Islet precursor cell (in vitro differentiated cells): ENCODE data around the gene TAF13.

Source experiments
- DNase-seq: peaks from one replicate; pipeline ENCODE4 v3.0.0-alpha.2; 2018

Gene TAF13

GRCh38 chr1:109075531-109076490 is at the start of gene TAF13:
TSS of gene TAF13 (minus strand) at chr1:109076003. CDS start at chr1:109075947, 56 bp downstream.
- DNase-seq = peak; percentile 98

GRCh38 chr1:109120356-109120755 is 44.6 kb upstream of the TAF13 start:
- no peak for DNase-seq

GRCh38 chr1:109118089-109118488 is 42.3 kb upstream of the TAF13 start:
- DNase-seq = no peak

- DNase-seq = no peak
These were observed 40.5 kb upstream of the TAF13 start for GRCh38 chr1:109116286-109116685.

- DNase-seq = no peak
These were observed 39.9 kb upstream of the TAF13 start for GRCh38 chr1:109115685-109116084.

GRCh38 chr1:109114342-109114674 is 38.5 kb upstream of the TAF13 start:
- DNase-seq = no peak

- peak; percentile 84 for DNase-seq
These were observed 38.0 kb upstream of the TAF13 start, which contains the start of gene ELAPOR1 for GRCh38 chr1:109113590-109114341. TSS of gene ELAPOR1 (plus strand) at chr1:109114115. CDS start at chr1:109114184, 69 bp downstream.

GRCh38 chr1:109112652-109113285 is 37.0 kb upstream of the TAF13 start:
- DNase-seq = peak; percentile 98

GRCh38 chr1:109112056-109112651 is 36.4 kb upstream of the TAF13 start:
- DNase-seq = no peak

- no peak for DNase-seq
These were observed 35.7 kb upstream of the TAF13 start for GRCh38 chr1:109111386-109112055.

- no peak for DNase-seq
These were observed 34.1 kb upstream of the TAF13 start for GRCh38 chr1:109109906-109110305.

- DNase-seq = no peak
These were observed 32.0 kb upstream of the TAF13 start for GRCh38 chr1:109107785-109108184.

- no peak for DNase-seq
These were observed 30.1 kb upstream of the TAF13 start for GRCh38 chr1:109105881-109106280.

GRCh38 chr1:109104364-109105151 is 28.8 kb upstream of the TAF13 start:
- no peak for DNase-seq

GRCh38 chr1:109099938-109100773 is 24.4 kb upstream of the TAF13 start:
- DNase-seq = peak; percentile 98

GRCh38 chr1:109096120-109096519 is 20.3 kb upstream of the TAF13 start:
- DNase-seq = no peak

- no peak for DNase-seq
These were observed 19.8 kb upstream of the TAF13 start for GRCh38 chr1:109095631-109096030.

- no peak for DNase-seq
These were observed 19.1 kb upstream of the TAF13 start for GRCh38 chr1:109094871-109095270.

- no peak for DNase-seq
These were observed 18.6 kb upstream of the TAF13 start for GRCh38 chr1:109094377-109094803.

- no peak for DNase-seq
These were observed 16.0 kb upstream of the TAF13 start for GRCh38 chr1:109091839-109092193.
